ENCODE results near the gene CCDC167.

DNA sequence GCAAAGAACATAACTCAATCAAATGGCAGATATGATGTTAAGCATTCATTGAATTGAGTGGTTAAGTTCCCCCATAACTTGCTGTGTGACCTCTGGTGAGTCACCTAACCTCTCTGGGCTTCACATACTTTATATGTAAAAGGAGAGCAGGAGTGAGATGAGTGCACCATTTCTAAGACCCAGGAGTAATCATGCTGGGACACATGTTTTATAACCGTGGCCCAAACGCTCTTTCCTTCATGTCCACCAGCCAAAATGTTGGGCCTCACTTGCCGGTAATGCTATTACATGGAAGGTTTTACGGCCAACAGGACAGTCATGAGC, 40.3 kb upstream of the CCDC167 start:
- TF ChIP-seq, protein P1, sequence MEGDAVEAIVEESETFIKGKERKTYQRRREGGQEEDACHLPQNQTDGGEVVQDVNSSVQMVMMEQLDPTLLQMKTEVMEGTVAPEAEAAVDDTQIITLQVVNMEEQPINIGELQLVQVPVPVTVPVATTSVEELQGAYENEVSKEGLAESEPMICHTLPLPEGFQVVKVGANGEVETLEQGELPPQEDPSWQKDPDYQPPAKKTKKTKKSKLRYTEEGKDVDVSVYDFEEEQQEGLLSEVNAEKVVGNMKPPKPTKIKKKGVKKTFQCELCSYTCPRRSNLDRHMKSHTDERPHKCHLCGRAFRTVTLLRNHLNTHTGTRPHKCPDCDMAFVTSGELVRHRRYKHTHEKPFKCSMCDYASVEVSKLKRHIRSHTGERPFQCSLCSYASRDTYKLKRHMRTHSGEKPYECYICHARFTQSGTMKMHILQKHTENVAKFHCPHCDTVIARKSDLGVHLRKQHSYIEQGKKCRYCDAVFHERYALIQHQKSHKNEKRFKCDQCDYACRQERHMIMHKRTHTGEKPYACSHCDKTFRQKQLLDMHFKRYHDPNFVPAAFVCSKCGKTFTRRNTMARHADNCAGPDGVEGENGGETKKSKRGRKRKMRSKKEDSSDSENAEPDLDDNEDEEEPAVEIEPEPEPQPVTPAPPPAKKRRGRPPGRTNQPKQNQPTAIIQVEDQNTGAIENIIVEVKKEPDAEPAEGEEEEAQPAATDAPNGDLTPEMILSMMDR (conservative IDR thresholded peaks at IDR 0.05; ENCODE audit: low read length): no peak
- TF ChIP-seq EZH2phosphoT487 (IDR thresholded peaks at IDR 0.05; ENCODE audit: borderline replicate concordance, low read depth, low read length): no peak

Data from OCI-LY7 (cell line).